GM23248 (cell line): Measurements from ENCODE around the gene ZNF747. TPM values are rescaled to one million over a fixed set of nuclear protein-coding genes. Genes with fewer than 3 reads are reported as not detected.

ENCODE experiments used
- DNase-seq: peaks from one replicate; pipeline ENCODE4 v3.0.0-alpha.2; 2015
- H2AFZ ChIP-seq: fragments of 200-600 bp; sonication (generic); 2 replicates; pipeline ENCODE4 v1.6.1; 2016; ENCODE audit warnings: antibody characterized with exemption
- H3F3A ChIP-seq: fragments of 200-600 bp; sonication (generic); 2 replicates; pipeline ENCODE4 v1.6.1; 2016; ENCODE audit warnings: mild to moderate bottlenecking, antibody characterized with exemption, mixed run types; ENCODE audit not compliant: insufficient read depth
- H3K27ac ChIP-seq: fragments of 200-600 bp; sonication (generic); 2 replicates; pipeline ENCODE4 v1.5.1; 2016; ENCODE audit warnings: mild to moderate bottlenecking
- H3K27me3 ChIP-seq: fragments of 200-600 bp; sonication (generic); replicated peaks from 2 replicates; pipeline ENCODE4 v1.6.1; 2016; ENCODE audit warnings: mild to moderate bottlenecking; ENCODE audit not compliant: insufficient read depth
- H3K36me3 ChIP-seq: fragments of 200-600 bp; sonication (generic); 2 replicates; pipeline ENCODE4 v1.6.1; 2016; ENCODE audit warnings: low read depth, mild to moderate bottlenecking
- H3K4me1 ChIP-seq: fragments of 200-600 bp; sonication (generic); 2 replicates; pipeline ENCODE4 v1.6.1; 2016; ENCODE audit warnings: mild to moderate bottlenecking; ENCODE audit not compliant: insufficient read depth
- H3K4me2 ChIP-seq: fragments of 200-600 bp; sonication (generic); one replicate; pipeline ENCODE4 v1.6.1; 2016; ENCODE audit warnings: mild to moderate bottlenecking; ENCODE audit not compliant: unreplicated experiment
- H3K4me3 ChIP-seq: fragments of 200-600 bp; sonication (generic); 2 replicates; pipeline ENCODE4 v1.5.1; 2016; ENCODE audit warnings: mild to moderate bottlenecking
- H3K79me2 ChIP-seq: fragments of 200-600 bp; sonication (generic); 2 replicates; pipeline ENCODE4 v1.6.1; 2016; ENCODE audit warnings: mild to moderate bottlenecking; ENCODE audit not compliant: insufficient read depth
- H3K9ac ChIP-seq: fragments of 200-600 bp; sonication (generic); 2 replicates; pipeline ENCODE4 v1.6.1; 2016; ENCODE audit warnings: mild to moderate bottlenecking
- H3K9me2 ChIP-seq: fragments of 200-600 bp; sonication (generic); 2 replicates; pipeline ENCODE4 v1.6.1; 2016; ENCODE audit warnings: mixed run types, mild to moderate bottlenecking, moderate library complexity; ENCODE audit not compliant: insufficient read depth
- H3K9me3 ChIP-seq: fragments of 200-600 bp; sonication (generic); one replicate; pipeline ENCODE4 v1.6.1; 2017; ENCODE audit warnings: low read depth
- H4K20me1 ChIP-seq: fragments of 200-600 bp; sonication (generic); 2 replicates; pipeline ENCODE4 v1.6.0; 2016; ENCODE audit not compliant: insufficient read depth
- EZH2 ChIP-seq: fragments of 200-600 bp; sonication (generic); IDR thresholded peaks from 2 replicates; pipeline ENCODE4 v1.6.1; 2018; ENCODE audit warnings: antibody characterized with exemption, mild to moderate bottlenecking; ENCODE audit not compliant: insufficient read depth, poor library complexity, severe bottlenecking
- EZH2phosphoT487 ChIP-seq: fragments of 200-600 bp; sonication (generic); IDR thresholded peaks from 2 replicates; pipeline ENCODE4 v1.6.1; 2018; ENCODE audit warnings: antibody characterized with exemption, moderate library complexity, mild to moderate bottlenecking, low read depth; ENCODE audit not compliant: insufficient read depth
- WGBS, 2 experiments: methylation state at CpG; one replicate each; pipeline ENCODE4 v1.1.6; 2015 to 2017; ENCODE audit warnings: low lambda C conversion rate in 2 of 2, low coverage in 1 of 2; ENCODE audit errors: missing lambda C conversion rate in 2 of 2; 5-methylcytosine and 5-hydroxymethylcytosine counted together
- in situ Hi-C: fragments of 300-500 bp; cut with MboI; formaldehyde crosslinking; loops from 2 replicates; pipeline ENCODE4 v1.15.0; 2020
- polyA plus RNA-seq: library from polyadenylated mRNA; unstranded; fragments of >200 nt; fragmentation: Nextera tagmentation; extraction: Ambion mirVana; gene quantifications from 2 replicates; pipeline ENCODE4 v1.2.1, GENCODE V29; 2016
- total RNA-seq: library from RNA; depleted of rRNA; stranded (reverse); fragments of >200 nt; shearing (Covaris generic); gene quantifications from 2 replicates; pipeline ENCODE4 v1.2.3, GENCODE V29; 2014

The ZNF747 gene
- total and polyA plus RNA-seq, 2 experiments from 2014 or later = 5.4 to 15.7 TPM

DNA sequence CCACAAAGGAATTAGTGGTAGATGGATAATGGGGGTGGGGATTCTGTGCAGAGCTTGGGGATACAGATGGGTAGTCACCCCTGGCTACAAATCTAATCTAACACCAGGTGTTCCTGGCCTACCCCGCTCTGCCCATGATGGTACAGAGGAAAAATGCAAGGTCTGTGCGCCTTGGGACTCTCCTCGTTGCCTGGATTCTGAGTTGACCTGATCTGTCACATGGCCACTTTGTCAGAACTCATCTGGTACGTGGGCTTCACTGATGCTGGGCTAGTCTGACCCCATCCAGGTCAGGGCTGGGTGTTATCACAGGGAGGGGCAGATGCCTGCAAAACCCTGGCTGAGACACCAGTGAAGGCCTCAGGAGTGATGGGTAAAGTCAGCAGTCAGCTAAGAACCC, 18.3 kb upstream of the ZNF747 start:
- Histone ChIP-seq H4K20me1 (no peaks in the 10 kb centered on the region), H3K9me2 (no peaks in the 10 kb centered on the region), H3K36me3 (no peaks in the 10 kb centered on the region), H3K27ac (no peak overlapping the region), H3F3A (no peaks in the 10 kb centered on the region), H3K4me1 (no peaks in the 10 kb centered on the region), H2AFZ (no peak overlapping the region), H3K4me2 (no peak overlapping the region), H3K79me2 (peaks cover 36% of the 10 kb centered on the region), H3K9me3 (no peaks in the 10 kb centered on the region), H3K4me3 (no peak overlapping the region), H3K9ac (no peak overlapping the region), H3K27me3 (no peaks in the 10 kb centered on the region)
- DNase-seq = no peak
- WGBS, 2 experiments = 88 to 96% methylated on average over 4 of the region's 4 CpGs
- in situ Hi-C loops = no loop called here
- TF ChIP-seq EZH2phosphoT487 = no peak
- no peak for TF ChIP-seq EZH2

DNA sequence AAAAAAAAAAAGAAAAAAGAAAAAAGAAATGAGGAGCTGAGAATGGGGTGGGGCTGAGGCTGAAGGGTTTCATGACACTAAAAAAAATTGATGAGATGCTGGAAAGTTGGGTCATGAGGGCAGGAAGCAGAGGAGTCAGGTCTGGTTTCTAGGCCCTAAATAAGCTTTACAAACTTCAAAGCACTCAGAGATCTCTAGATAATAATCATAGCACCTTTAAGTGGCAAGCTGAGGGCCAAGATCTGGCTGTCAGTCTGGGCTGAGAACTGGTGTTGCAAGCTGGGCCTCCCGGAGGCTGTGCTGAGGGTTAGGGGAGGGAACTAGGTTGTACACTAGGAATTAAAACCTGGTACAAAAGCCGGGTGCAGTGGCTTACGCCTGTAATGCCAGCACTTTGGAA, 17.1 kb upstream of the ZNF747 start:
- Histone ChIP-seq H3K4me2 (no peak overlapping the region), H3K9me3 (no peaks in the 10 kb centered on the region), H3K27me3 (no peaks in the 10 kb centered on the region), H4K20me1 (no peaks in the 10 kb centered on the region), H3K27ac (no peak overlapping the region), H3K4me1 (no peaks in the 10 kb centered on the region), H3K9ac (no peak overlapping the region), H3K4me3 (no peak overlapping the region), H2AFZ (no peak overlapping the region), H3K79me2 (peaks cover 25% of the 10 kb centered on the region), H3K36me3 (no peaks in the 10 kb centered on the region), H3F3A (no peaks in the 10 kb centered on the region), H3K9me2 (no peaks in the 10 kb centered on the region)
- DNase-seq = no peak
- 62 to 66% methylated on average over 3 of the region's 3 CpGs for WGBS, 2 experiments
- TF ChIP-seq EZH2 = no peak
- no peak for TF ChIP-seq EZH2phosphoT487
- in situ Hi-C loops = no loop called here

DNA sequence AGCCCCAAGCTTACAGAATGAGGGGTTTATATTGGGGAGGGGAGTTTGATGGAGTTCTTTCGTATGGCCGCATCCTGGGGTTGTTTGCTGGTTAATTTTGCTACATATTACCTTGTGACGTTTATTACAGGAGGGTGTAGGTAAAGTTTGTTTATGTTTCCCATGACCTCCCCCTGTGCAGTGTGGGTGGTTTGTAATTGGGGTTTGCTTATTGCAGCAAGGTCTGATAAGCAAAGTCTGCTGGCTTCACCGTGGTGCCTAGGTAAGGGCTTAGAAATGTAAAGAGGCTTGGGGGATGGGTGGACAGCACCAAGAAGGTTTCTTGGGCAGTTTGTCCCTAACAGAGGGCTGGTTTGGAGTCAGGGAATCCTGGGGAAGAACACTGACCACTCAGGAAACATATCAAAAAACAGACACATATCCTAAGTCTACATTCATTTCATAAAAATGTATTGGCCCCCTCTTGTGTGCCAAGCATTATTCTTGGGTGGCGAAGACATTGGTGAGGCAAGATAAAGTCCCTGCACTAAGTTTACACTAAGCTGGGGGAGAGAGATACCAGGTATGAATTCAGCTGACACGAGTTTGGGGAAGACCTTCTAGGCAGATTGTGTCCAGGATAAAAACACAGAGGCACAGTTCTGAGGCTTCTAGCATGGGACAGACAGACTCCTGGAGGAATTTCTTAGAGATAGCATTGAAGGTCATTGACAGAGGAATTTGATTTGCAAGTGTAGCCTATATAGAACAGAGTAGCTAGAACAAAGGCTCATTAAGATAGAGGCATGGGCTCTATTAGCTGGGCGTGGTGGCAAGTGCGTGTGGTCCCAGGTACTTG, 14.0 kb upstream of the ZNF747 start:
- WGBS, 2 experiments = 74% methylated on average over 8 of the region's 8 CpGs
- H3F3A ChIP-seq = no peaks in the 10 kb centered on the region
- no peak overlapping the region for H2AFZ ChIP-seq
- no peak overlapping the region for H3K4me2 ChIP-seq
- TF ChIP-seq EZH2phosphoT487 = no peak
- TF ChIP-seq EZH2 = no peak
- no peak overlapping the region for H3K9ac ChIP-seq
- H3K9me3 ChIP-seq = no peaks in the 10 kb centered on the region
- H3K36me3 ChIP-seq = no peaks in the 10 kb centered on the region
- no peaks in the 10 kb centered on the region for H3K27me3 ChIP-seq
- no peak overlapping the region for H3K4me3 ChIP-seq
- in situ Hi-C loops = no loop called here
- no peak for DNase-seq
- H3K27ac ChIP-seq = no peak overlapping the region
- 0 out of 2 replicates have a peak, but pooled peaks cover under 1% of the 10 kb centered on the region for H3K79me2 ChIP-seq
- H3K4me1 ChIP-seq = no peaks in the 10 kb centered on the region
- no peaks in the 10 kb centered on the region for H3K9me2 ChIP-seq
- H4K20me1 ChIP-seq = no peaks in the 10 kb centered on the region

- no peaks in the 10 kb centered on the region for H3K36me3 ChIP-seq
- H3K27ac ChIP-seq = no peak overlapping the region
- no peaks in the 10 kb centered on the region for H3F3A ChIP-seq
- H3K9me2 ChIP-seq = no peaks in the 10 kb centered on the region
- H3K4me3 ChIP-seq = no peak overlapping the region
- H3K4me2 ChIP-seq = no peak overlapping the region
- peaks cover 5% of the 10 kb centered on the region; the same call in 1 of the 2 replicates for H3K4me1 ChIP-seq
- no peak overlapping the region for H2AFZ ChIP-seq
- no peaks in the 10 kb centered on the region for H3K79me2 ChIP-seq
- DNase-seq = no peak
- no peaks in the 10 kb centered on the region for H3K9me3 ChIP-seq
- no peak for TF ChIP-seq EZH2
- no peak for TF ChIP-seq EZH2phosphoT487
- in situ Hi-C loops = no loop called here
- WGBS, 2 experiments = 85 to 88% methylated on average over 8 of the region's 8 CpGs
- no peak overlapping the region for H3K9ac ChIP-seq
- H4K20me1 ChIP-seq = no peaks in the 10 kb centered on the region
- H3K27me3 ChIP-seq = no peaks in the 10 kb centered on the region
Measured at GRCh38 chr16:30546115-30546514, 11.5 kb upstream of the ZNF747 start.
